Measurements from ENCODE around the gene RHEB. TPM values are rescaled to one million over a fixed set of nuclear protein-coding genes. Genes with fewer than 3 reads are reported as not detected.

Gene RHEB
- polyA plus RNA-seq, 1 donor from 2014 or later, result 289 TPM

- no peaks in the 10 kb centered on the region for H3K27me3 ChIP-seq (ENCODE audit: insufficient read depth, low read depth, low read length)
- H3K79me2 ChIP-seq (replicated peaks; ENCODE audit: insufficient read depth, low read length), result no peaks in the 10 kb centered on the region
- no peak overlapping the region for H2AFZ ChIP-seq (ENCODE audit: low read depth, low read length)
- no peaks in the 10 kb centered on the region for H4K20me1 ChIP-seq (ENCODE audit: insufficient read depth)
- no peak overlapping the region for H3K4me3 ChIP-seq (ENCODE audit: low read length)
- no peak overlapping the region for H3K27ac ChIP-seq (ENCODE audit: low read length)
- H3K4me2 ChIP-seq (ENCODE audit: low read length), result no peak overlapping the region
- peaks cover 5% of the 10 kb centered on the region for H3K9me3 ChIP-seq (ENCODE audit: low read length)
- H3K9ac ChIP-seq (ENCODE audit: low read length), result no peak overlapping the region
- no peaks in the 10 kb centered on the region for H3F3A ChIP-seq (ENCODE audit: insufficient read depth, low read length, poor library complexity, severe bottlenecking)
- H3K36me3 ChIP-seq (ENCODE audit: insufficient read depth, low read length), result no peaks in the 10 kb centered on the region
- TF ChIP-seq SMC3 (conservative IDR thresholded peaks at IDR 0.05; ENCODE audit: poor library complexity) (no peak), POLR2AphosphoS5 (IDR thresholded peaks at IDR 0.05) (no peak), RAD21 (conservative IDR thresholded peaks at IDR 0.05) (no peak), EZH2 (IDR thresholded peaks at IDR 0.05; ENCODE audit: borderline replicate concordance, insufficient read depth, low read length, poor library complexity, severe bottlenecking) (no peak), EP300 (conservative IDR thresholded peaks at IDR 0.05; ENCODE audit: poor library complexity, severe bottlenecking) (no peak), TAF1 (IDR thresholded peaks at IDR 0.05; ENCODE audit: low read depth) (no peak), REST (IDR thresholded peaks at IDR 0.05; ENCODE audit: borderline replicate concordance) (no peak), CTCF (IDR thresholded peaks at IDR 0.05; ENCODE audit: poor library complexity, severe bottlenecking) (no peak), MXI1 (conservative IDR thresholded peaks at IDR 0.05; ENCODE audit: poor library complexity, severe bottlenecking) (no peak)
- no peaks in the 10 kb centered on the region for H3K9me2 ChIP-seq (ENCODE audit: insufficient read depth, low read length)
Observed at GRCh38 chr7:151425670-151426440, 93.8 kb downstream of the RHEB start.

- no peak overlapping the region for H3K4me3 ChIP-seq (ENCODE audit: low read length)
- peaks cover 5% of the 10 kb centered on the region for H3K9me3 ChIP-seq (ENCODE audit: low read length)
- H3K36me3 ChIP-seq (ENCODE audit: insufficient read depth, low read length), result no peaks in the 10 kb centered on the region
- no peaks in the 10 kb centered on the region for H4K20me1 ChIP-seq (ENCODE audit: insufficient read depth)
- no peak for TF ChIP-seq SMC3 (conservative IDR thresholded peaks at IDR 0.05; ENCODE audit: poor library complexity)
- no peak for TF ChIP-seq RAD21 (conservative IDR thresholded peaks at IDR 0.05)
- TF ChIP-seq CTCF (IDR thresholded peaks at IDR 0.05; ENCODE audit: poor library complexity, severe bottlenecking), result no peak
- no peak for TF ChIP-seq MXI1 (conservative IDR thresholded peaks at IDR 0.05; ENCODE audit: poor library complexity, severe bottlenecking)
- no peak for TF ChIP-seq EZH2 (IDR thresholded peaks at IDR 0.05; ENCODE audit: borderline replicate concordance, insufficient read depth, low read length, poor library complexity, severe bottlenecking)
- no peak for TF ChIP-seq EP300 (conservative IDR thresholded peaks at IDR 0.05; ENCODE audit: poor library complexity, severe bottlenecking)
- TF ChIP-seq TAF1 (IDR thresholded peaks at IDR 0.05; ENCODE audit: low read depth), result no peak
- TF ChIP-seq POLR2AphosphoS5 (IDR thresholded peaks at IDR 0.05), result no peak
- no peak for TF ChIP-seq REST (IDR thresholded peaks at IDR 0.05; ENCODE audit: borderline replicate concordance)
- H3K9me2 ChIP-seq (ENCODE audit: insufficient read depth, low read length), result no peaks in the 10 kb centered on the region
- H3K9ac ChIP-seq (ENCODE audit: low read length), result no peak overlapping the region
- no peaks in the 10 kb centered on the region for H3K27me3 ChIP-seq (ENCODE audit: insufficient read depth, low read depth, low read length)
- no peak overlapping the region for H3K27ac ChIP-seq (ENCODE audit: low read length)
- H3K4me2 ChIP-seq (ENCODE audit: low read length), result no peak overlapping the region
- H2AFZ ChIP-seq (ENCODE audit: low read depth, low read length), result no peak overlapping the region
- H3F3A ChIP-seq (ENCODE audit: insufficient read depth, low read length, poor library complexity, severe bottlenecking), result no peaks in the 10 kb centered on the region
- no peaks in the 10 kb centered on the region for H3K79me2 ChIP-seq (replicated peaks; ENCODE audit: insufficient read depth, low read length)
Observed at GRCh38 chr7:151424799-151425198, 94.9 kb downstream of the RHEB start.

All from neural cell (in vitro differentiated cells).